RWPE2 (cell line): ENCODE measurements around the gene PTPN21.

ENCODE experiments used
- ATAC-seq: fragments of 200-7000 bp; cut with Tn5 transposase; 3 replicates; pipeline ENCODE4 v1.9.1; 2021; ENCODE audit warnings: low read depth
- DNase-seq: peaks from one replicate; pipeline ENCODE4 v3.0.0-alpha.2; 2020; ENCODE audit warnings: low spot score
- H3K27ac ChIP-seq: fragments of 450-650 bp; 2 replicates; pipeline ENCODE4 v1.5.1; 2017; ENCODE audit warnings: mild to moderate bottlenecking; ENCODE audit not compliant: poor library complexity, severe bottlenecking
- H3K27me3 ChIP-seq: fragments of 250-450 bp; sonication (Bioruptor Pico); 2 replicates; pipeline ENCODE4 v1.5.1; 2021; ENCODE audit warnings: mild to moderate bottlenecking, moderate library complexity; ENCODE audit not compliant: insufficient read depth, poor library complexity, severe bottlenecking
- H3K36me3 ChIP-seq: fragments of 250-450 bp; sonication (Bioruptor Pico); 2 replicates; pipeline ENCODE4 v1.5.1; 2020; ENCODE audit warnings: low read depth, mild to moderate bottlenecking, moderate library complexity
- H3K4me1 ChIP-seq: fragments of 250-450 bp; sonication (Bioruptor Pico); 2 replicates; pipeline ENCODE4 v1.5.1; 2021; ENCODE audit warnings: mild to moderate bottlenecking, moderate library complexity; ENCODE audit not compliant: insufficient read depth, poor library complexity, severe bottlenecking
- H3K4me3 ChIP-seq: fragments of 250-450 bp; sonication (Bioruptor Pico); 2 replicates; pipeline ENCODE4 v1.5.1; 2021; ENCODE audit warnings: mild to moderate bottlenecking, moderate library complexity; ENCODE audit not compliant: severe bottlenecking
- H3K9me3 ChIP-seq: fragments of 250-450 bp; sonication (Bioruptor Pico); 2 replicates; pipeline ENCODE4 v1.5.1; 2021; ENCODE audit warnings: mild to moderate bottlenecking, moderate library complexity; ENCODE audit not compliant: severe bottlenecking
- TF ChIP-seq, protein P1 (sequence below): fragments of 450-650 bp; IDR thresholded peaks from one replicate; pipeline ENCODE4 v1.5.1; 2017; ENCODE audit warnings: mild to moderate bottlenecking, moderate library complexity; ENCODE audit not compliant: poor library complexity, severe bottlenecking

Gene PTPN21

DNA sequence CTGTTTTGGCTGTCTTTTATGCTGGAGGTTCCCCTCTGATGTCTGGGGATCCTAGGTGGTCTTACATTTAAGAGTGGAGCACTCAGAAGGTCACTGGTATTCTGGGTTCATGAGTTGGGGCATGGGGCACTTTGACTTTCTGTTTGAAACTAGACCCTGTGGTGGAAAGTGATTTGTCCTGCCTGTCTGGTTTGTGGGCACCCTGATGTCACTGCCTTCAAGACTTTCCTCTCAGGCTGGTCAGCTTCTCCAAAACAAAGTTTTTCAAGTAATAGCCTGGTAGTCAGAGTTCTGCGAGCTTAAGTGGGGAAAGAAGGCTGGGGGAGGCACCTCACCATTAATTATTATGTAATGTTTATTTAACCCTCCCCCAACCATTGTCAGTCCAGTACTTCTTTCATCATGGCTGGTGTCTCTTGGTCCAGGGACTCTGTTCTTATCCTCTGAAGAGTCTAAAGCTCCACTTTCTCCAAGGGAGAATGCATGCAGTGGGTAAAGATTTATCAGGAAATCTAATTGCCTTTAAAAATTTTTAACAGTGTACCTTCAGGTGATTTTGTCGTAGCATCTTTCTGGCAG, 43.4 kb upstream of the PTPN21 start:
- H3K27me3 ChIP-seq = no peaks in the 10 kb centered on the region
- H3K4me1 ChIP-seq = no peaks in the 10 kb centered on the region
- H3K36me3 ChIP-seq = peaks cover 98% of the 10 kb centered on the region
- TF ChIP-seq, protein P1, sequence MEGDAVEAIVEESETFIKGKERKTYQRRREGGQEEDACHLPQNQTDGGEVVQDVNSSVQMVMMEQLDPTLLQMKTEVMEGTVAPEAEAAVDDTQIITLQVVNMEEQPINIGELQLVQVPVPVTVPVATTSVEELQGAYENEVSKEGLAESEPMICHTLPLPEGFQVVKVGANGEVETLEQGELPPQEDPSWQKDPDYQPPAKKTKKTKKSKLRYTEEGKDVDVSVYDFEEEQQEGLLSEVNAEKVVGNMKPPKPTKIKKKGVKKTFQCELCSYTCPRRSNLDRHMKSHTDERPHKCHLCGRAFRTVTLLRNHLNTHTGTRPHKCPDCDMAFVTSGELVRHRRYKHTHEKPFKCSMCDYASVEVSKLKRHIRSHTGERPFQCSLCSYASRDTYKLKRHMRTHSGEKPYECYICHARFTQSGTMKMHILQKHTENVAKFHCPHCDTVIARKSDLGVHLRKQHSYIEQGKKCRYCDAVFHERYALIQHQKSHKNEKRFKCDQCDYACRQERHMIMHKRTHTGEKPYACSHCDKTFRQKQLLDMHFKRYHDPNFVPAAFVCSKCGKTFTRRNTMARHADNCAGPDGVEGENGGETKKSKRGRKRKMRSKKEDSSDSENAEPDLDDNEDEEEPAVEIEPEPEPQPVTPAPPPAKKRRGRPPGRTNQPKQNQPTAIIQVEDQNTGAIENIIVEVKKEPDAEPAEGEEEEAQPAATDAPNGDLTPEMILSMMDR = no peak
- H3K27ac ChIP-seq = no peak overlapping the region
- ATAC-seq (no peak), DNase-seq (no peak)
- no peaks in the 10 kb centered on the region for H3K9me3 ChIP-seq
- H3K4me3 ChIP-seq = no peak overlapping the region

DNA sequence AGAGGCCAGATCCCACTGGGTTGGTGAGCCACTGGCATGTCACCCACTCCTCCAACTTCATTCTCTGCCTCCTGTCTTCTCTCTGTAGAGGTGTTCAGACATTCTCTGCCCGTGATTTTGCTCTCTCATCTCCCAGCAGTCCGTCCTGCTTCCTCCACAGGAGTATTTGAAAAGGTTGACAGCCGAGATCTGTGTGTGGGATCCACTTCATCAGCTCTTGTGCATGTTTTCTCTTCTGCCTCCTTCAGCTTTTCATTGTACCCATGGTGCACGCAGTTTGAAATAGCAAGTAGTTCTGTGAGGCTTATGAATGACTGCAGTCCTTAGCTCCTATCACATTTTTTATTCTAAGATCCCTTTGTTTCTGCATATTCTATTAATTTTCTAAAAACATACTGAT, 42.8 kb upstream of the PTPN21 start:
- Histone ChIP-seq H3K4me3 (no peak overlapping the region), H3K9me3 (no peaks in the 10 kb centered on the region), H3K27ac (no peak overlapping the region), H3K27me3 (no peaks in the 10 kb centered on the region), H3K36me3 (peaks cover 94% of the 10 kb centered on the region), H3K4me1 (no peaks in the 10 kb centered on the region)
- DNase-seq = no peak
- ATAC-seq = no peak
- TF ChIP-seq, protein P1 = no peak

DNA sequence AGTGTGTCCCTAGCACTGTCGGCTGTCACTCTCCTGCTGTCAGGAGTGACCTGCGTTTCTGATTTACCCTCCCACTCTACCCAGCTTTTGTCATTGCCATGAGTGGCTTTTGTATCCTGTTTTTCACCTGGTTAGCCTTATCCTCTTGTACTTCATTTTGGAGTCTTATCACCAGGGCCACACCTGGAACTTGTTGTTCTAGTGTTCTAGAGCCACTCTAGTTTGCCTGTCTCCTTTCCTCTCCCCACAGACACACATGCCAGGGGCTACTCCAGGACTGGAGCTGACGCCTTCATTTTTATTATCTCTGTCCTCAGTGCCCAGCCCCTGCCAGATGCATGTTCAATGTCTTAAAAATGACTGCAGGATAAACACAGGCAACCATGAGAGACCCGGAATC, 42.2 kb upstream of the PTPN21 start:
- no peak for ATAC-seq
- H3K27ac ChIP-seq = no peak overlapping the region
- H3K4me3 ChIP-seq = no peak overlapping the region
- peaks cover 90% of the 10 kb centered on the region for H3K36me3 ChIP-seq
- DNase-seq = no peak
- H3K9me3 ChIP-seq = no peaks in the 10 kb centered on the region
- no peaks in the 10 kb centered on the region for H3K27me3 ChIP-seq
- TF ChIP-seq, protein P1 = no peak
- H3K4me1 ChIP-seq = no peaks in the 10 kb centered on the region

DNA sequence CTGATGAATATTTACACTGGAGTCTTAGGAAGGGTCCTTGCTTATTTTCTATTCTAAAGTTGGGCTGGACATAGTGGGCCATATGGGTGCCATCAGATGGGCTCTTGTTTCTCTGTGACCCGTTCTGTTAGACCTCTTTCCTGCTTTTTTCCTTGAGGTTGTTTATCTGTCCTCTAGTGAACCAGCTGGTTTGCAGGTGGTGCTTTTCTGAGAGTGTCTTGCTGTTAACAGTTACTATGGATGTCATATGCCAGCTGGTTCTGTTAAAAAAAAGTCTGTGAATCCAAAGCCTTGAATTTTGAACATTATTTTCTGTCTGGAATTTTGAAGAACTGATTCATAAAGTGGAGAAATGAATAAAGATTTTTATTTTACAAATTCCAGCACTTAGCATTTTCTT, 37.2 kb upstream of the PTPN21 start:
- no peak overlapping the region for H3K27ac ChIP-seq
- TF ChIP-seq, protein P1 = no peak
- no peaks in the 10 kb centered on the region for H3K27me3 ChIP-seq
- ATAC-seq = no peak
- no peaks in the 10 kb centered on the region for H3K9me3 ChIP-seq
- no peak overlapping the region for H3K4me3 ChIP-seq
- DNase-seq = no peak
- H3K36me3 ChIP-seq = peaks cover 87% of the 10 kb centered on the region
- H3K4me1 ChIP-seq = no peaks in the 10 kb centered on the region

DNA sequence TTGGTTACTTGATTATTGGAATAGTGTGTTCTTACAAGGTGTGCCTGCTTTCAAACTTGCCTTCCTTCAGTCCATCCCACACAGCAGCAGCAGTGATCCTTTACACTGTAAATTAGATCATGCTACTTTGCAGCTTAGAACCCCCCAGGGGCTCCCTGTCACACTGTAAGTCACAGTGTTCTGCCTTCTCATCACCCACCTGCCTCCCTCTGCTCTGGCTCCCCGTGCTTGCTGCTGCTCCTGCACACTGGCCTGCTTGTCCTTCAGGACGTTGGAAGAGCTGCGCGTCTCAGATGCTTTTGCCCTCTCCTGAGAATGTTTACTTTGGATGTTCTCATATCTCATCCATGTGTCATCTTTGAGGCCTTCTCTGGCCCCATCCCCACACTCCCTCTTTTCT, 35.4 kb upstream of the PTPN21 start:
- no peaks in the 10 kb centered on the region for H3K4me1 ChIP-seq

More for the DNA sequence above, 35.4 kb upstream of the PTPN21 start:
- no peak overlapping the region for H3K4me3 ChIP-seq
- TF ChIP-seq, protein P1 = no peak
- H3K36me3 ChIP-seq = peaks cover 87% of the 10 kb centered on the region
- ATAC-seq = peak; percentile 36; the same call in 2 of the 3 replicates
- no peaks in the 10 kb centered on the region for H3K9me3 ChIP-seq
- H3K27me3 ChIP-seq = no peaks in the 10 kb centered on the region
- H3K27ac ChIP-seq = no peak overlapping the region
- DNase-seq = no peak
